ENCODE data around the gene RNF220. TPM values are rescaled to one million over a fixed set of nuclear protein-coding genes. Genes with fewer than 3 reads are reported as not detected.

The RNF220 gene
- total and polyA plus RNA-seq, 9 donors: 58.0 to 101 (median 64.7) TPM

- Histone ChIP-seq H3K27me3 (no peaks in the 10 kb centered on the region), H3K9me3 (no peaks in the 10 kb centered on the region), H3K27ac (no peak overlapping the region), H3K4me1 (ENCODE audit: insufficient read depth) (peaks cover under 1% of the 10 kb centered on the region), H3K4me3 (no peak overlapping the region), H3K36me3 (no peaks in the 10 kb centered on the region)
- WGBS, 3 donors: 60 to 63% (median 61%) methylated on average over 4 of the region's 4 CpGs
- no peak for DNase-seq
- TF ChIP-seq CTCF (IDR thresholded peaks at IDR 0.05): no peak
- TF ChIP-seq POLR2A (IDR thresholded peaks at IDR 0.05): no peak
- TF ChIP-seq EP300 (IDR thresholded peaks at IDR 0.05): no peak
- intact Hi-C loops (cut with DNase I): loop anchor here in 2 of 4 donors (5.0 kb wide), 2 partner anchors 35 to 40 kb away; no protein-coding TSS in a partner anchor
Observed at GRCh38 chr1:44611866-44612265, 206.8 kb downstream of the RNF220 start.

GRCh38 chr1:44613941-44614340, 208.9 kb downstream of the RNF220 start:
- 87 to 91% (median 90%) methylated on average over 6 of the region's 6 CpGs for WGBS, 3 donors
- Histone ChIP-seq H3K4me1 (ENCODE audit: insufficient read depth) (peaks cover 4% of the 10 kb centered on the region), H3K4me3 (no peak overlapping the region), H3K27ac (no peak overlapping the region), H3K27me3 (no peaks in the 10 kb centered on the region), H3K36me3 (no peaks in the 10 kb centered on the region), H3K9me3 (no peaks in the 10 kb centered on the region)
- TF ChIP-seq CTCF (IDR thresholded peaks at IDR 0.05): no peak
- no peak for TF ChIP-seq POLR2A (IDR thresholded peaks at IDR 0.05)
- no peak for TF ChIP-seq EP300 (IDR thresholded peaks at IDR 0.05)
- DNase-seq: peak in 1 of 5 donors; percentile 21
- intact Hi-C loops (cut with DNase I): loop anchor here in 2 of 4 donors (5.0 kb wide), 2 partner anchors 33 to 38 kb away; no protein-coding TSS in a partner anchor

GRCh38 chr1:44616284-44616990, 211.4 kb downstream of the RNF220 start:
- Histone ChIP-seq H3K36me3 (no peaks in the 10 kb centered on the region), H3K4me1 (ENCODE audit: insufficient read depth) (peaks cover 4% of the 10 kb centered on the region), H3K27me3 (no peaks in the 10 kb centered on the region), H3K4me3 (no peak overlapping the region), H3K27ac (no peak overlapping the region), H3K9me3 (no peaks in the 10 kb centered on the region)
- no peak for DNase-seq
- WGBS, 3 donors: 48 to 73% (median 60%) methylated on average over 4 of the region's 4 CpGs
- intact Hi-C loops (cut with DNase I): no loop called here
- TF ChIP-seq CTCF (IDR thresholded peaks at IDR 0.05) (no peak), POLR2A (IDR thresholded peaks at IDR 0.05) (no peak), EP300 (IDR thresholded peaks at IDR 0.05) (no peak)

- Histone ChIP-seq H3K36me3 (no peaks in the 10 kb centered on the region), H3K27me3 (no peaks in the 10 kb centered on the region), H3K4me3 (peak overlapping the region; percentile 8), H3K27ac (no peak overlapping the region), H3K4me1 (ENCODE audit: insufficient read depth) (peaks cover 4% of the 10 kb centered on the region), H3K9me3 (no peaks in the 10 kb centered on the region)
- DNase-seq: peak in 1 of 5 donors; percentile 40
- intact Hi-C loops (cut with DNase I): no loop called here
- 1 to 17% (median 3%) methylated on average over 63 of the region's 63 CpGs for WGBS, 3 donors
- TF ChIP-seq CTCF (IDR thresholded peaks at IDR 0.05) (no peak), EP300 (IDR thresholded peaks at IDR 0.05) (no peak), POLR2A (IDR thresholded peaks at IDR 0.05) (no peak)
Observed at GRCh38 chr1:44616991-44617702, 212.1 kb downstream of the RNF220 start.
